OCI-LY1 (cell line): ENCODE results near the gene PKD1.
"Not testable (repeated sequence)": the region's sequence is repeated elsewhere in the genome, so short reads cannot be mapped to it uniquely, and the experiment has no call there.

ENCODE experiments used
- H2AFZ ChIP-seq: fragments of 200-600 bp; sonication (generic), shearing (Covaris generic); 2 replicates; pipeline ENCODE4 v1.6.0; 2014; ENCODE audit warnings: antibody characterized with exemption, mild to moderate bottlenecking, low read length
- H3F3A ChIP-seq: fragments of 200-600 bp; sonication (generic), shearing (Covaris generic); 2 replicates; pipeline ENCODE4 v1.6.0; 2014; ENCODE audit warnings: mild to moderate bottlenecking, antibody characterized with exemption, low read length, moderate library complexity; ENCODE audit not compliant: insufficient read depth
- H3K27ac ChIP-seq: fragments of 200-600 bp; sonication (generic); 2 replicates; pipeline ENCODE4 v1.5.1; 2014; ENCODE audit warnings: low read length, mixed run types, mild to moderate bottlenecking, low read depth; ENCODE audit not compliant: poor library complexity, severe bottlenecking
- H3K27me3 ChIP-seq: fragments of 200-600 bp; sonication (generic); 2 replicates; pipeline ENCODE4 v1.6.0; 2014; ENCODE audit warnings: antibody characterized with exemption, mild to moderate bottlenecking, low read length, moderate library complexity; ENCODE audit not compliant: insufficient read depth
- H3K36me3 ChIP-seq: fragments of 200-600 bp; sonication (generic); 2 replicates; pipeline ENCODE4 v1.6.1; 2014; ENCODE audit warnings: mild to moderate bottlenecking, antibody characterized with exemption, low read length, moderate library complexity, mixed read lengths; ENCODE audit not compliant: insufficient read depth
- H3K4me1 ChIP-seq: fragments of 200-600 bp; sonication (generic); 2 replicates; pipeline ENCODE4 v1.5.1; 2014; ENCODE audit warnings: mild to moderate bottlenecking, low read length, moderate library complexity; ENCODE audit not compliant: insufficient read depth, severe bottlenecking
- H3K4me2 ChIP-seq: fragments of 200-600 bp; sonication (generic), shearing (Covaris generic); 2 replicates; pipeline ENCODE4 v1.6.1; 2014; ENCODE audit warnings: low read length
- H3K4me3 ChIP-seq: fragments of 200-600 bp; sonication (generic); 2 replicates; pipeline ENCODE4 v1.5.1; 2014; ENCODE audit warnings: low read length, low read depth, mild to moderate bottlenecking, mixed read lengths; ENCODE audit not compliant: poor library complexity, severe bottlenecking
- H3K79me2 ChIP-seq: fragments of 200-600 bp; shearing (Covaris generic); 2 replicates; pipeline ENCODE4 v1.6.1; 2016; ENCODE audit warnings: mixed run types, low read length, mixed read lengths; ENCODE audit not compliant: insufficient read depth
- H3K9ac ChIP-seq: fragments of 200-600 bp; sonication (generic), shearing (Covaris generic); 2 replicates; pipeline ENCODE4 v1.6.1; 2014; ENCODE audit warnings: mild to moderate bottlenecking, low read length, mixed read lengths
- H3K9me2 ChIP-seq: fragments of 200-600 bp; sonication (generic), shearing (Covaris generic); 2 replicates; pipeline ENCODE4 v1.6.1; 2014; ENCODE audit warnings: low read depth, mild to moderate bottlenecking, low read length, mixed read lengths
- H3K9me3 ChIP-seq: fragments of 200-600 bp; shearing (Covaris generic); 2 replicates; pipeline ENCODE4 v1.6.1; 2014; ENCODE audit warnings: low read length, mixed read lengths
- H4K20me1 ChIP-seq: fragments of 200-600 bp; sonication (generic), shearing (Covaris generic); 2 replicates; pipeline ENCODE4 v1.6.0; 2016; ENCODE audit warnings: mild to moderate bottlenecking, low read length; ENCODE audit not compliant: insufficient read depth
- EZH2 ChIP-seq: fragments of 200-600 bp; sonication (generic), shearing (Covaris generic); IDR thresholded peaks from 2 replicates; pipeline ENCODE4 v1.8.0; 2017; ENCODE audit warnings: borderline replicate concordance, mixed run types, mild to moderate bottlenecking, antibody characterized with exemption, low read length, moderate library complexity, mixed read lengths
- TF ChIP-seq, protein P1 (sequence below): fragments of 200-600 bp; sonication (generic), shearing (Covaris generic); IDR thresholded peaks from 2 replicates; pipeline ENCODE4 v1.5.1; 2017; ENCODE audit warnings: mild to moderate bottlenecking, antibody characterized with exemption, low read length, moderate library complexity, mixed read lengths

PKD1 gene

GRCh38 chr16:2121853-2122252, 13.8 kb downstream of the PKD1 start:
- H3K27ac ChIP-seq: no peak overlapping the region
- no peak for TF ChIP-seq EZH2
- TF ChIP-seq, protein P1, sequence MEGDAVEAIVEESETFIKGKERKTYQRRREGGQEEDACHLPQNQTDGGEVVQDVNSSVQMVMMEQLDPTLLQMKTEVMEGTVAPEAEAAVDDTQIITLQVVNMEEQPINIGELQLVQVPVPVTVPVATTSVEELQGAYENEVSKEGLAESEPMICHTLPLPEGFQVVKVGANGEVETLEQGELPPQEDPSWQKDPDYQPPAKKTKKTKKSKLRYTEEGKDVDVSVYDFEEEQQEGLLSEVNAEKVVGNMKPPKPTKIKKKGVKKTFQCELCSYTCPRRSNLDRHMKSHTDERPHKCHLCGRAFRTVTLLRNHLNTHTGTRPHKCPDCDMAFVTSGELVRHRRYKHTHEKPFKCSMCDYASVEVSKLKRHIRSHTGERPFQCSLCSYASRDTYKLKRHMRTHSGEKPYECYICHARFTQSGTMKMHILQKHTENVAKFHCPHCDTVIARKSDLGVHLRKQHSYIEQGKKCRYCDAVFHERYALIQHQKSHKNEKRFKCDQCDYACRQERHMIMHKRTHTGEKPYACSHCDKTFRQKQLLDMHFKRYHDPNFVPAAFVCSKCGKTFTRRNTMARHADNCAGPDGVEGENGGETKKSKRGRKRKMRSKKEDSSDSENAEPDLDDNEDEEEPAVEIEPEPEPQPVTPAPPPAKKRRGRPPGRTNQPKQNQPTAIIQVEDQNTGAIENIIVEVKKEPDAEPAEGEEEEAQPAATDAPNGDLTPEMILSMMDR: no peak
- H3K9me3 ChIP-seq: no peaks in the 10 kb centered on the region
- no peaks in the 10 kb centered on the region for H3K79me2 ChIP-seq
- H3K4me1 ChIP-seq: no peaks in the 10 kb centered on the region
- H3K9me2 ChIP-seq: no peaks in the 10 kb centered on the region
- H3K9ac ChIP-seq: no peak overlapping the region
- no peak overlapping the region for H3K4me2 ChIP-seq
- no peak overlapping the region for H2AFZ ChIP-seq
- H3K27me3 ChIP-seq: 0 out of 2 replicates have a peak, but pooled peaks cover 3% of the 10 kb centered on the region
- no peaks in the 10 kb centered on the region for H4K20me1 ChIP-seq
- H3K4me3 ChIP-seq: no peak overlapping the region
- H3K36me3 ChIP-seq: no peaks in the 10 kb centered on the region
- no peaks in the 10 kb centered on the region for H3F3A ChIP-seq

DNA sequence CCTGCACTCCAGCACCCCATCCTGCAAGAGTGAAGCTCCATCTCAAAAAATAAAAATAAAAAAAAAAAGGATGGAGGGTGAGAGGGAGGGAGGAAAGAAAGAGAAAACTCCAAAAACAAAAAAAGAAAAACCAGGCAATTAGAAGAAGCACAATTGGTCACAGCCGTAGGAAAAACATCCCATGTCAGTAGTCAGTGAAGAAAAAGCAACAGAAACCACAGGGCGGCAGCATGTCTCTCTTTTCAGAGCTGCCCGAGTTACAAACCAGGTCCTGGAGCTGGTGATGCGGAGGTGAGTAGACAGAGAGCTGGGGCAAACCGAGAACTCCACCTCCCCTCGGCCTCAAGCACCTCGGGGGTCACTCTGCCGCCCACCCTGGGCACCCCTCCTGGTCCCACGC, 14.4 kb downstream of the PKD1 start:
- H3F3A ChIP-seq, H3K9me3 ChIP-seq, H3K79me2 ChIP-seq, H3K9me2 ChIP-seq, H3K27me3 ChIP-seq, H3K27ac ChIP-seq, H3K9ac ChIP-seq, H3K4me3 ChIP-seq, H3K4me2 ChIP-seq, H3K4me1 ChIP-seq, H3K36me3 ChIP-seq, H4K20me1 ChIP-seq, H2AFZ ChIP-seq: not testable (repeated sequence)
- TF ChIP-seq, protein P1: peak; percentile 37; the same call in 1 of the 2 replicates

GRCh38 chr16:2117960-2118722, 17.6 kb downstream of the PKD1 start:
- H3K79me2 ChIP-seq, H3K9me3 ChIP-seq, H3K36me3 ChIP-seq, H3K27ac ChIP-seq, H3F3A ChIP-seq, H4K20me1 ChIP-seq, H3K9ac ChIP-seq, H3K27me3 ChIP-seq, H3K4me1 ChIP-seq, H2AFZ ChIP-seq, H3K9me2 ChIP-seq, H3K4me2 ChIP-seq, H3K4me3 ChIP-seq: not testable (repeated sequence)

DNA sequence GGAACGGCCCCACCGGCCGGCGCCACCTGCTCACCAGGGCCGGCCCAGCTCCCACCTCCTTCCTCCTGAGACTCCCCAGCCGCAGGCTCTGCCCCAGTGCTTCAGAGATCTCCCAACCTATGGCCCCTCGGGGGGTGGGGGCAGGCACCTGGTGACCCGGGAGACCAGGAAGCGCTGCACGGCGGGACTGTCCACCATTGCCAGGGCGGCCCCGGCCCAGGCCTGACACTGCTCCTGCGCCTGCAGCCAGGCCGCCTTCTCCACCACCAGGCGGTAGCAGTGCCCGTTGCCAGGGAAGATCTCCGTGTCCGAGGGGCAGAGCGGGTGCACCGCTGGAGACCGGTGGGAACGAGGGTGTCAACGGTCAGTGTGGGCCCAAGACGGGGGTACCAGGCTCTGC, 18.4 kb downstream of the PKD1 start:
- not testable (repeated sequence) for H3K36me3 ChIP-seq, H3K9me3 ChIP-seq, H3K79me2 ChIP-seq, H3K4me3 ChIP-seq, H3K9me2 ChIP-seq, H3K27ac ChIP-seq, H4K20me1 ChIP-seq, H2AFZ ChIP-seq, H3F3A ChIP-seq, H3K4me2 ChIP-seq, H3K27me3 ChIP-seq, H3K4me1 ChIP-seq, H3K9ac ChIP-seq

DNA sequence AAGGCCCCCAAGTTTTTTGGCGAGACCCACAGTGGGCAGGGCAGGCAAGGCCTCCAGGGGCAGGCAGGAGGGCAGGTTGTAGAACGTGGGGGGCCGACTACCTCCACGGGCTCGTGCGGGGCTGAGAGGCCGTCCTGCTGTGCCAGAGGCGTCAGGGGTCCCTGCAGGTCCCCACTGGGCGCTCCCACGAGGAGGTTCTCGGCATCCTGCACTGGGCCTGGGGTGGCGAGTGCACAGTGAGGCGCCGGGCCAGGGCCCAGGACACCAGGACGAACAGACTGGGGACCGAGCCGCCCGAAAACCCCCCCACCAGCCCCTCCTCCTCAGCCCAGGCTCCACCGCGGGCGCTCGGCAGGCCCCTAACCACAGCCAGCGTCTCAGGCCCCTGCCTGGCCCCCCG, 19.3 kb downstream of the PKD1 start:
- not testable (repeated sequence) for H3F3A ChIP-seq, H3K9me3 ChIP-seq, H3K9ac ChIP-seq, H3K4me3 ChIP-seq, H3K27me3 ChIP-seq, H3K4me2 ChIP-seq, H3K36me3 ChIP-seq, H3K27ac ChIP-seq, H4K20me1 ChIP-seq, H3K79me2 ChIP-seq, H3K4me1 ChIP-seq, H3K9me2 ChIP-seq, H2AFZ ChIP-seq
